Measurements from ENCODE around the gene PTK6.
A peak's percentile ranks its signal among the peaks of the same experiment; 100 is the strongest.

The PTK6 gene

GRCh38 chr20:63556873-63557478 lies 19.8 kb upstream of the PTK6 start:
- no peak for DNase-seq

- no peak for DNase-seq
Observed at GRCh38 chr20:63555661-63556381, 18.6 kb upstream of the PTK6 start.

- no peak for DNase-seq
Observed at GRCh38 chr20:63554361-63555278, 17.4 kb upstream of the PTK6 start.

- peak; percentile 61 for DNase-seq
Observed at GRCh38 chr20:63553933-63554290, 16.7 kb upstream of the PTK6 start, which contains the start of gene FNDC11. Gene FNDC11 (plus strand): TSS chr20:63554159. CDS start chr20:63555664, 1,505 bp downstream.

- peak; percentile 84 for DNase-seq
Observed at GRCh38 chr20:63553251-63553932, 16.2 kb upstream of the PTK6 start.

- DNase-seq = peak; percentile 48
Observed at GRCh38 chr20:63552481-63553249, 15.5 kb upstream of the PTK6 start.

GRCh38 chr20:63551068-63551467 lies 13.9 kb upstream of the PTK6 start:
- DNase-seq = no peak

GRCh38 chr20:63549679-63550282 lies 12.6 kb upstream of the PTK6 start:
- no peak for DNase-seq

- DNase-seq = no peak
Observed at GRCh38 chr20:63549019-63549418, 11.8 kb upstream of the PTK6 start.

GRCh38 chr20:63548542-63548941 lies 11.4 kb upstream of the PTK6 start:
- DNase-seq = no peak

GRCh38 chr20:63547725-63548480 lies 10.7 kb upstream of the PTK6 start, which contains the start of gene SRMS:
Gene SRMS (minus strand): TSS chr20:63547749. CDS start chr20:63547463, 286 bp downstream.
- DNase-seq = no peak

- no peak for DNase-seq
Observed at GRCh38 chr20:63546956-63547724, 10.0 kb upstream of the PTK6 start.

- DNase-seq = no peak
Observed at GRCh38 chr20:63546256-63546955, 9.2 kb upstream of the PTK6 start.

GRCh38 chr20:63545814-63546213 lies 8.6 kb upstream of the PTK6 start:
- DNase-seq = no peak

- no peak for DNase-seq
Observed at GRCh38 chr20:63544958-63545516, 7.9 kb upstream of the PTK6 start.

GRCh38 chr20:63544241-63544957 lies 7.2 kb upstream of the PTK6 start:
- DNase-seq = no peak

- no peak for DNase-seq
Observed at GRCh38 chr20:63543733-63544132, 6.6 kb upstream of the PTK6 start.

GRCh38 chr20:63543131-63543530 lies 6.0 kb upstream of the PTK6 start:
- DNase-seq = no peak

Measured in activated CD8-positive, alpha-beta memory T cell treated with anti-CD3 and anti-CD28 coated beads, Interleukin-2, amount 50 U/mL, for 4 hours (primary cell).